Muscle of arm (tissue), 12 donors: ENCODE results near the gene IMMP2L. TPM values are rescaled to one million over a fixed set of nuclear protein-coding genes. Genes with fewer than 3 reads are reported as not detected.

ENCODE experiments used
- DNase-seq: peaks from one replicate; pipeline ENCODE4 v3.0.0-alpha.2; 2013
- polyA plus RNA-seq, 12 donors: library from polyadenylated mRNA; unstranded; fragments of 120-200 nt; gene quantifications; one replicate each; pipeline ENCODE4 v1.2.1, GENCODE V29; 2013; ENCODE audit not compliant: insufficient read length in 12 of 12

Gene IMMP2L
- polyA plus RNA-seq, 12 donors = 12.5 to 23.9 (median 16.2) TPM; not detected in 1

DNA sequence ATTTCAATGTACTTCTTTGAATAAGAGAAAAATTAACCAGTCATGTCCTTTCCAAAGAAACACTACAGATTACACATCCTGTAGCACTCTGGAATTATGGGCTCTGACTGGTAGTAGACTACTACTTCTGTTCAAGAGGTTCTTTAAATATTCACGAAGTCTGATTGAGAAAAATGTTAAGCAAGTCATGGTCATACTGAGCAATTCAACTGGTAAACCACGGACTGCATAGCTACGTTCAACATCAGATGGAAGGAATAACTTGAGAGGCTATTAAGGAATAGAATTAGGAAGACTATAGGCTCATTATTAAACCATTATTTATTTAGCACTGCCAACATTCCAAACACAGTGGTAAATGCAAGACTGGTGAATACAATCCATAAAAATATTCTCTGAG is 160.8 kb downstream of the IMMP2L start:
- no peak for DNase-seq

DNA sequence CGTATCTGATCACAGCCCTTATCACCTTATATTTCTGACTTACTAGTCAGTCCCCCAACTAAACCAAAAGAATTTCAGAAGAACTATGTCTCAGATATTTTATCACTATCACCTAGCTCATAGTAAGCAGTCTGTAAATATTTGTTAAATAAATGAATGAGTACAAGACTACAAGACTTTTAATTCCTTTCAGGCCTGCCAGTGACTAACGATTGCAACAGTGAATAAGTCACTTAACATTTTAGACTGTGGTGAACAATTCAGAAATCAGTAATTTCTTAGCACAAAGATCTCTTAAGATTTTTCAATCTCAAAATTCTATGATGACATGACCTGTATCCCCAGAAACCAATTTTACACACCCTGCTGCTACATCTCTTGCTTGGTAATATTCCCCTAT is 162.2 kb downstream of the IMMP2L start:
- DNase-seq = no peak

DNA sequence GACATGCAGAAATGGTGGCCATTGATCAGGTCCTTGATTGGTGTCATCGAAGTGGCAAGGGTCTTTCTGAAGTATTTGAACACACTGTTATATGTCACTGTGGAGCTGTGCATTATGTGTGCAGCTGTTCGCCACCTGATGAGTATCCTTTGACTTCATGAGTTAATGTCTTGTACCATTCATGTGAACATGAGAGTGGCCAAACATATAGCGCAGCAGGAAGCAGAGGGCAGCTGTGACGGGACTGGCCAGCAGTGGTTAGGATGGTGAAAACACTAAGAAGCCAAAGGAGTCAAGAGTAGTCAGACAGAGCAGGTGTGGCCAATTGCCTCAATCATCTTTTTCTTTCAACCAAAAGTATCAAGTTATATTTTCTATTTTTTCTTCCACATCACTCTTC is 167.4 kb downstream of the IMMP2L start:
- no peak for DNase-seq

DNA sequence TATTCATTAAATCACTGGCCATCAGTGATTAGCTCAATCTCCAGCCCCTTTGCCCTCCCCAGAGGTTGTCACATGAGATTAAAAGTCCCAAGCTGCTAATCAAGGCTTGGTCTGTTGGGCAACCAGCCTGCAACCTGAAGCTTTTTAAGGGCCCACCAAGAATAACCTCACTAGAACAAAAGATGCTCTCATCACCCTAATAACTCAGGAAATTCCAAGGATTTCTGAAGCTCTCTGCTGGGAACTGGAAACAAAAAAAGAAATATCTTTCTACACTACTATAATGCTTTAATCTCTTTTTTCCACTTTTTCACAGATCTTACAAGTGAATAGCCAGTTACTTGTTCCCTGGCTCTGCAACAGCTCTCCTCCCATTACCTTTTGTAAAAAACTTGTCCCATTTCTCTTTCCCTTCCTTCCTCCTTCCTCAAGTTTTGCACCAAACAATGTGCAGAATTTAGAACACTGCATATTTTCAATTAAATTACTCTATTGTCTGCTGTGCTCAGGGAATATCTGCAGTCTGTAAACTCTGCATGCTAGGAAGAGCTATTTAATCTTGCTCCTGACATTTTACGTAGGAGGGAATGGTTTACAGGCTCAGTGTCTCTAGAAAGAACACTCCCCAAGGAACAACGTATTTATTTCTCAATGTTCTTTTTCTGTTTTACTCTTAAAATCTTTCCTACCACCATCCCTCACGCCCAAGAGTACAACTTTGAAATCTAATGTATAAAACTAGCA is 169.1 kb downstream of the IMMP2L start:
- peak; percentile 36 for DNase-seq

DNA sequence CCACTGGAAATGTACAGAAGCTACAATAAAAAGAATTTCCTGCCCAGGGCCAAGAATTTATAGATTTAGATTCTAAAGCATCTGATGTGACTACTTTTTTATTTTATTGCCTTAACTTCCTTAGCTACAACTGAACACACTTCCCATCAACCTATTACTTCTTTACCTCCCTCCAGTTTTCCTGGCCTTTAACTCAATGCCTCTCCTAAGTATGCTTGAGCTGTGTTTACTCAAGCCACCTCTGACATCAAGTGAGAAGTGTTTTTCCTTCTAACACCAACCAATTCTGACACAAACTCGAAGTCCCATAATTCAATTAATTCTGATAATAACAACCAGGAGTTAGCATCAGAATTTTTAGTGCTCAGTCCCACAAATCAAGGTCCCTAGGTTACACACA is 170.0 kb downstream of the IMMP2L start:
- no peak for DNase-seq

DNA sequence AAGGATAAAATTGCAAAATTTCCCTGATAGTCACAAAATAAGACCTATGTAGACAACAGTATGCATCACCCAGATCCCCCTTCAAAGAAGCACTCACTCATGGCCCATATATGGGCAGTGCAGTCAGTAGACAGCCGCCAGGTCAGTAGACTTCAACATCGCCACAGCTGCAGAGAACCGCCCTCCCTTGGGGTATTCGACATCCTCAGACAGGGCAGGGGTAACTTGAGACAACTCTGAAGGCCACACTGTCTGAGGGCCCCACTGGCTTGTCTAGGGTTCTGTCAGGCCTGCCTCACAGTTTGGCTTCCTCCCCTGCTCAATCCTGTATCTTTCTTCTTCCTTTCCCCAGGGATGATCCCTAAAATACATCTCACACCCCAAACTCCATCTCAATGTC is 172.3 kb downstream of the IMMP2L start:
- DNase-seq = no peak

DNA sequence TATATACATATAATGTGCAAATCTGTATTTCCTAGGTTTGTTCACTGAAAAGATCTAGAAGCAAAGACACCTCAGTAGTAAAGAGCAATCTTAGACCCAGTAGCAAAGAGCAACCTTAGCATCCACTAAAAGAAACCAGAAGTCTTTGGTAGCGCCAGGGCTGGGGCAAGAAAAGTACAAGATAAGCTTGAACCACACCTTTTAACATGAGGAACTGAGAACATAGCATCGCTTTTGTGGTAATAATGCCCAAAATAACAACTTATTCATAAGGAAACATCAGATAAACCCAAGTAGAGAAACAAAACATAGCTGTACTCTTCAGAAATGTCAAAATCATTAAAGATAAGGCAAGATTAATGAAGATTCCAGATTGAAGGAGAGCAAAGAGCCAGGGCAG is 173.4 kb downstream of the IMMP2L start:
- DNase-seq = no peak

DNA sequence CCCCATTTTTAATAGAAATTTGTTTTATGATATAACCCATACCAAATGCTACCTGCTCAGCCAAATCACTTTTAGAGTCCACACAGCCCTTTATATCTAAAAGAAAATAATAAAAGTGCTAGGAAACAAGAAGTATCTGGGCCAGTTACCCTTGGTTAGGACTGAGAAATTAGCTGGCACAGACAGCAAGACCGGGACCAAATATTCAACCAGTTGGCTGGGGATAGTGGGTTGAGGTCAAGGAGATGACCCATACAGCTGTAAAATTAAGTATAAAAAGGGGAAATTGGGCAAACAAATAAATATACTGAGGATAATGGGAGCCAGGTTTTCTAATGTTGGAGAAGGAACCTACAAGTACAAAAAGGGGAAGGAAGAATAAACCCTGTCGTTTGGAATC is 174.3 kb downstream of the IMMP2L start:
- DNase-seq = no peak

DNA sequence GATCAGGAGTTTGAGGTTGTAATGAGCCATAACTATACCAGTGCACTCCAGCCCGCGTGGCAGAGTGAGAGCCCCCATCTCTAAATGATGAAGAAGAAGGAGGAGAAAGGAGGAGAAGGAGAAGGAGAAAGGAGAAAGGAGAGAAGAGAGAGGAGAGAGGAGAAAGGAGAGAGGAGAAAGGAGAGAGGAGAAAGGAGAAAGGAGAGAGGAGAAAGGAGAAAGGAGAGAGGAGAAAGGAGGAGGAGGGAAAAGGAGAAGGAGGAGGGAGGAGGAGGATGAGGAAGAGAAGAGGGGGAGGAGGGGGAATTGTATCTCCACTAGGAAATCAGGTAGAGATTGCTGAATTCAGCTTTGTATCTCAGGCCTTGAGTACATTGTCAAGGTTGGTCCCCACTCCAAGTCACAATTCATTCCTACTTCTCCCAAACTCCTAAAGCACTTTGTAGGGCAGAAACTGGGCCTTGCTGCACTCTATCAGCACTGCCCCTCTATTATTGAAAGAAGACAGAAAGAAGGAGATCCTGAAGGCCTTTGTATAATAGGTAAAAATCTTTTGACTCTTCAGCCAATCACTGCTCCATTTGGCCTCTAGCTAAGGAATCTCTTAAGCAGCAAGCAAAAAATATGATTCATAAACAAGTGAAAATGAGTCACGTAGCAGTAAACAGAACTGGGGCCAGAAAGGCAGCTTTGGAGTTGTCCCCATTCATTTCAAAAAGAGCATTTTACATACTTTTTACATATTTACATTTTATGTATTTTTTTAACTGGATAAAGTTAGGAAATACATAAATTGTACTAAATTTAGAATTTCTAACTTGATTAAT is 178.0 kb downstream of the IMMP2L start:
- DNase-seq = no peak

DNA sequence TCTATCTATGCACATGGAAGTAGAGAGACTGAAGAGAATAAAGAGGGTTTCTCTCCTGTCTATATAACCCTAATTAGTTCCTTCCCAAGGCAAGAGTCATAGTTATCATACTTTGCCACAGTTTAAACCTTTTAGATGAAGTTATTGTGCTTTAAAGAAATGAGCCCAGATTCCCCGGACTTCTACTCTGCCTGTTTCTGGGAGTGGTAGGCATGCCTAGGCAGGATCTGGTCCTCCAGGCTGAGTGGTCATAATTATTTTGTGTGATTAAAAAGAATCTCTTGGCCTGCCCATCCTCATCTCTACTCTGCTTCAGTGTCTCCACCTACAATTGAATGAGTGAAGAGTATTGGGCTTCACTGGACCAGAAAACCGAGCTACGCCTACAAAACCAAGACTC is 179.2 kb downstream of the IMMP2L start:
- DNase-seq = no peak

DNA sequence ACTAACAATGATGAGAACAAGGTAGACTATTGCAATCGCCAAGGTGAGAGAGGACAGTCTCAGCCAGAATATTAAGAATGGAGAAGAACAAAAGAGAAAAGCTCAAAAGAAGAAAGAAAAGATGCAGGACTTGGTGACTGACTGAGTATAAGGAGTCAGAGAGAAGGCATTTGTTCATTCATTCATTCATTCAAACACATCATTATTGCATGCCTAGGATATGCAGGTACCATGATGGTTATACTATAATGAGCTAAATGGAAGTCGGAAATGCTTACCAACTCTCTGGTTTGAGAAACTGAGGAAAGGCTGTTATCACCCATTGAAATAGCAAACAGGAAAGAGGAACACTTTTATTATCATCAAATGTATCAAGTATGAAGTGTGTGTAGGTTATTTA is 180.7 kb downstream of the IMMP2L start:
- DNase-seq = no peak

DNA sequence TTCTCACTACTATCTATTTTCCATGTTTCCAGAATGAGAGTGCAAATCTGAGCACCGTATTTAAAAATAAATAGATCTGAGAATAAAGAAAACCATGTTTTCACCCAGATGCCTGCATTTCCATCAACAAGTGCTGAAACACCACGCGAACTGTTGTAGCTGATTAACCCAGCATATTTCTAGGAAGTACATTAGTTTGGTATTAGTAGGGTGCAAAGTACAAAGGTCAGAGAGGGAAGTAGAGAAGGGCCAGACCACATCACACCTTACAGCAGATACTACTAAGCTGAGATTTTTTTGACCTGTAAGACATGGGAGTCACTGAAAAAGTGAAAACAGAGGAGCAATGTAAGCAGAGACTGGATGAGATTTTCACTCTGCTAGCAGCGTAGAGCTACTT is 181.3 kb downstream of the IMMP2L start:
- DNase-seq = no peak

DNA sequence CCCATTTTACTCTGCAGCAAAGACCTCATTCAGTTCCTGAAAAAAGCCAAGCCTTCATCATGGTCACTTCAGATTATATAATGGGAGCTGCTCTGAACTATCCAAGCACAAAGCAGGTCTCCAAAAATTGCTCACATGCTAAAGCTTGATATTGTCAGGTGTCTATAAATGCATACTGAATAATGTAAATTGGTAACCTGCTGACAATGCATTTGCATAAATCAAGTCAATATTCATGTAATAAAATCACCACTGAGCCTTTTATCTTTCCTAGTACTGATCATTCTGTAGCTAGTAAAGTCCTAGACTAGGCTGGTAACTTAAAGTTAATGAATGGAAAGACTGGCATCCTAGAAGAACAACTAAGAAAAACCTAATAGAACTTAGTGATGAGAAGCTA is 188.3 kb downstream of the IMMP2L start:
- no peak for DNase-seq

DNA sequence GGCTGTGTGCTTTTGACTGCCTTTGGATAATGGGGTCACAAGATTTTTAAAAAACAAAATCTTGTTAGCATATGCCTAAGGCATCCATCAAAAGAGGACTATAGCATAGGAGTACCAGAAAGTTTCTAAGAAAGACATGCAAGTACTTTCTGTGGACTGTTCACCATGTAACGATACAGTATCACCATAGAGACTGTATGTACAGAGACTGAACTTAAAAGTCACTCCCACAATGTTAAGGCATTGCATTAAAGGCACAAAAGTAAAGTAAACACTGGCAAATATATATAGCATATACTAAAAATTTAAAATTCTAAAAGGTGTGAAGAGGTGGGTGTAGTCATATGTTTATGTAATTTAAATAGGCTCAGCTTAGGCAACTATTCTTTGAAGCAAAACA is 190.9 kb downstream of the IMMP2L start:
- no peak for DNase-seq

DNA sequence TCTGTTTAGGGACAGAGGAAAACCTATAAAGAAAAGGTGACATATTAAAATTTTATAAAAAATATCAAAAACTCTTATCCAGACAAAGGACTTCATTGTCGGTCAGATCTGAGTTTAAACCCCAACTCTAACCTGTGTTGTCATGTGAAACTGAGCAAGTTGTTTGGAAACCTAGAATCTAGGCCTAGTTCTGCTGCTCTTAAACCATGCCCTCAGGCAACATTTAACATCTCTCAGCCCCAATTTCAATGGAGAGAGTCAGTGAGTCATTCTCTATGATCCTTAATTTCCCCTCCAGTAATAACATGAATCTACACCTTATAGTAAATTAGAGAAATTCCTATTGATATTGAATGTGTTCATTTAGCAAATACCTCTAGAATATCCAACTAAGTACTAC is 192.3 kb downstream of the IMMP2L start:
- DNase-seq = no peak

DNA sequence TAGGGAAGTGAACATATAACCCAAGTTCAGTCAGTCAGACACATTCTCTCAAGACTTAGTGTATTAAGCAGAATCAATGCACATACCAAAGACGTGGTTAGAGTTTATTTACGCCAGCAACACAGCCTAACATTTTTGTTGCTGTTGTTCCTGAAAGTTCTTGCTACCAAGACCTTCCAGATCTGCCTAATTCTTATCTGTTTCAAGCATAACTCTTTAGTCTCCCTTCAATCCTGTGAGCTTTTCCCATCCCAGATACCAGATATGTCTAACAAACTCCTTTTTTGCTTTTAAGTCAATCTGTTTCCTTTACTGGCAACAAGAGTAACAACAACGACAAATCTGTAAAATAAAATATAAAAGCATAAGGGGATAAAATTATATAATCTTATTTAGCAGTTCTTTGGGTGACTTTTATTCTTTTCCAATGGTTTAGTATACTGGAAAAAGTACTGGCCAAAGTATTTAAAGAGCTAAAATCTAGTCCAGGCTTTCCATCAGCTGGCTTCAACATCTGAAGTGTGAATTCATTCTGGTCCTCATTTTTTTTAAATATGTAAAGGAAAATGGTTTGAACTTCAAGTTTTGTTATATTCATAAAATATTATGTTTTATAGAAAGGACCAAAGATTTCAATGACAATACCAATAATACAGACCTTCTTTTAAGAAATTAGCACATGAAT is 193.8 kb downstream of the IMMP2L start:
- DNase-seq = peak; percentile 26

DNA sequence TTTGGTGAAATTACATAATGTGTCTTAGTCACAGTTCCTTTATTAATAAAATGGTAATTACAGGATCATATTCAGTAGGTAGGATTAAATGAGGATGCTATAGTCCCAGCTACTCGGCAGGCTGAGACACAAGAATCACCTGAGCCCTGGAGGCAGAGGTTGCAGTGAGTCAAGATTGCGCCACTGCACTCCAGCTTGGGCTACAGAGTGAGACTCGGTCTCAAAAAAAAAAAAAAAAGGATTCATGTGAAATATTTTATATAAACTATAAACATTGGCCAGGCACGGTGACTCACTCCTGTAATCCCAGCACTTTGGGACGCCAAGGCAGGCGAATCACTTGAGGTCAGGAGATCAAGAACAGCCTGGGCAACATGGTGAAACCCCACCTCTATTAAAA is 197.9 kb downstream of the IMMP2L start:
- DNase-seq = no peak

DNA sequence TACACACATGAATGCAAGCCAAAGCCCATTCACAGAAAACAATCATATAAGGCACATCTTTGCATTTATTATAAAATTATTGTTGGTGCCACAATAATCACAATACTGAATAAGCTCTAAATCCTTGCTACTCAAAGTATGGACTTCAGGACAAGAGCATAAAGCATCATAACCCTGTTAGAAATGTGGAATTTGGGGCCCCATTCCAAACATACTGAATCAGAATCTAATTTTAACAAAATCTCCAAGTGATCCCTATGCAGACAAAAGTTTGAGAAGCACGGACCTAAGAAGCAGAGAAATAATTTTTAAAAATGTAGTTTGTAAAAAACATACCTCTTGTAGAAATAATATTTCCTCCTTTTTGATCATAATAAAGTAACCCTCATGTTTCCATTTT is 199.2 kb downstream of the IMMP2L start:
- no peak for DNase-seq

DNA sequence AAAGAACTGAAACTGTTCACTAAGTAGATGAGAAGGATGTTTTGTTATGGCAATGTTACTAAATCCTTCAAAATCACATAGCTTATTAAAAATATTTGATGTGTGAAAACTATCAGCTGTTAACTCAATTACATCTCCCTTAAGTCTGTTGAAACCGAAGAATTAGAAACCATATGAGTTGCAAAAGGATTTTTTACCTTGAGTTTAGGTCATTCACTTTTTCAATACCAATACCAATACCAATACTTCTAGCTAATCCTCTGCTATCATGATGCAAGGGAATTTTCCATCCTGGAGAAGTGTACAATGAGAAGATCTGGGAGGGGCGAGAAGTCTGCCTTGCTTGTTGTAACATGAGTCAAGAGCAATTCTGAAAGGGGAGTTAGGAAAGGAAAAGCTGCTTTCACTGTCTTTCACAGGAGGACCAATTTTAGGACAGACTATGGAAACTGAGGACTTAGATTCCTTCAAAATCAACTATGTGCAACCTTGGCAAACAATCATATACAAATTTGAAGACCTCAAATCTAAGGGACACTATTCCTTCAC is 199.7 kb downstream of the IMMP2L start:
- no peak for DNase-seq

DNA sequence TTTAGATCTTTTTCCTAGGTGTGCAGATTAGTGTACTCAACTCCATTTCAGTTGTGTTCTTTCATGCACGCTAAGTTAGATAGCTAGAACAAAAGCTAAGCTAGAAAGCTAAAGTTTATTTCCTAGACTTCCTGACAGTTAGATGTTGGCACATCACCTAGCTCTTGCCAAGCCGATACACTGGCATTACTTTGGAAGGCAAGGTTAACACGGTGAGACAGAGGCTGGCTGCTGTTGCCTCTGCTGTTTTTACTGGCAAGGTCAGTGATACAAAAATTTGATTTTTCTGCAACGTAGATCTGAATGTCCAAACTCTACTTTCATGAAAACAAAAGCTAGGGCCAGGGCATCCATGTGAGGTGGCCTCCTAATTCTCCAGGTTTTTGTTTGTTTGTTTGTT is 203.4 kb downstream of the IMMP2L start:
- no peak for DNase-seq

DNA sequence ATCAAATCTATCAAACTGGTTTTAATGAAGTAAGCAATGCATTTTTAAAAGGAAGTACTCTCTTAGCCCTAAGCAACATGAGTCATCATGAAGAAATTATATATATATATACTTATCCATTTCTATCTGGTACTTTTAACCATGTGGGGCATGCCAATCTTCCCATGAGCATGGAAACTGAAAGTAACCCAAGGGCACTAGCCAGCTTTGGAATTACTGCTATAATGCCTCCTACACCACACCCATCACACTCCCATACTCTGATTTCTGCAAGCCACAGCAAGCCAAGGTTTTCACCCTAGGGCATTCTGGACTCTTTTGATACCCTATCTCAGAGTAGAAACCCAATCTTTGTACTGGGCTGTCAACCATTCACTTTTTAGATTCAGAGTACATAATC is 204.6 kb downstream of the IMMP2L start:
- no peak for DNase-seq

DNA sequence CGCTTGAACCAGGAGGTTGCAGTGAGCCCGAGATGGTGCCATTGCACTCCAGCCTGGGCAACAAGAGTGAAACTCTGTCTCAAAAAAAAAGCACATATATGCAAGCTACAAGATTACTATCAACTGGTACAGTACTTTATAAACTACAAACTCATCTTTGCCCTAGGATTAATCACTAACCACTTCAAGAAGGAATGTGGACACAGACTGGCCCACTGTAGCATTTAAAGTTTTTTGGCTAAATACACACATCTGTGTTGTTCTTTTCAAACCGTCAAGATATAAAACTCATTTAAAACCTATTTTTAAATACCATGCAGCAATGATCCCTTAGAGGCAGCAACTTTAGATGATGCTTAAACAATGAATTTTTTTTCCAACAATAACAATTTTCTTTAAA is 205.4 kb downstream of the IMMP2L start:
- no peak for DNase-seq

DNA sequence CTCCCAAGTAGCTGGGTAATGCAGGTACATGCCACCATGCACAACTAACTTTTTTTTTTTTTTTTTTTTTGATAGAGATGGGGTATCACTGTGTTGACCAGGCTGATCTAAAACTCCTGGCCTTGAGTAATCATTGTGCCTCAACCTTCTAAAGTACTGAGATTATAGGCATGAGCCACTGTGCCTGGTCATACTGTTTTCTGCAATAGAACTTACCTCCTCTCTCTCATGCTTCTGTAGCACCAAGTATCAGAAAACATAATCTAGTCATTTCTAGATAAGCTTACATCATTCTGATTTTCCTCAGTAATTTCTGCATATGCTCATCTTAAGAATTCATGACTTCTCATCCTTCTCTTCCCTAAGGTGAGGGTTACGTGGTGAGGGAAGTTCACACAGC is 210.0 kb downstream of the IMMP2L start:
- DNase-seq = no peak
